HG02970 (cell line): ENCODE results near the gene ISCA1.

Experiments
- ATAC-seq: cut with Tn5 transposase; IDR thresholded peaks from one replicate; pipeline ENCODE4 v1.9.1; 2021; ENCODE audit warnings: mild to moderate bottlenecking, moderate library complexity, moderate number of reproducible peaks; ENCODE audit not compliant: unreplicated experiment, low FRiP score

The ISCA1 gene

DNA sequence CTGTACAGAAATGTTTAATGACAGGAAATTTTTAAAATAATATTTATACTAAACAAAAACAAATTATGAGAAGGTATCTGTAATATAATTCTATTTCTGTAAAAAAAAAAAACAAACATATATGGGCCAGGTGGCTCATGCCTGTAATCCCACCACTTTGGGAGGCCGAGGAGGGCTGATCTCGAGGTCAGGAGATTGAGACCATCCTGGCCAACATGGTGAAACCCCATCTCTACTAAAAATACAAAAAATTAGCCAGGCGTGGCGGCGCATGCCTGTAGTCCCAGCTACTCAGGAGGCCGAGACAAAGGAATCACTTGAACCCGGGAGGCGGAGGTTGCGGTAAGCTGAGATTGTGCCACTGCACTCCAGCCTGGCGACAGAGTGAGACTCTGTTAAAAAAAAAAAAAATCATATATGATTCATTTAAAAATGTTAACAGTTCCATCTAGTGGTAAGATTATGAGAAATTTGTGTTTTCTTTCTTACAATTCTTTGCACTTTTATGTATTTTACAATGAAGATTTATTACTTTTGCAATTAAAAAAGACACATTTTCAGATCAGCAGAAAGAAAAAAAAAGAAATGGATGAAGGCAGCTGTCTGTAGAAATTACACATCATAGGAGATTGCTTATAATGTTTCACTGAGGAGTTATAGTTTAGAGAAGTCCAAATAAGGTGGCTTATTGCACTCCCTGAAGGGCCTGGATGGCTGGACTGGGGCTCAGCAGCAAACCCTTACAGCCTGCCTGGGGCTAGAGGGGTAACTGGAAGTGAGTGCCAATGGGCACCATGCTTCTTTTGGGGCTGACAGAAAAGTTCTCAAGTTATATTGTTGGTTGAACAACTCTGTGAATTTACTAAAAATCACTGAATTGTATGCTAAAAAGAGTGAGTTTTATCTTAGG lies 43.2 kb downstream of the ISCA1 start:
- ATAC-seq: no peak

- no peak for ATAC-seq
Measured at GRCh38 chr9:86230858-86231257, 51.5 kb downstream of the ISCA1 start.

DNA sequence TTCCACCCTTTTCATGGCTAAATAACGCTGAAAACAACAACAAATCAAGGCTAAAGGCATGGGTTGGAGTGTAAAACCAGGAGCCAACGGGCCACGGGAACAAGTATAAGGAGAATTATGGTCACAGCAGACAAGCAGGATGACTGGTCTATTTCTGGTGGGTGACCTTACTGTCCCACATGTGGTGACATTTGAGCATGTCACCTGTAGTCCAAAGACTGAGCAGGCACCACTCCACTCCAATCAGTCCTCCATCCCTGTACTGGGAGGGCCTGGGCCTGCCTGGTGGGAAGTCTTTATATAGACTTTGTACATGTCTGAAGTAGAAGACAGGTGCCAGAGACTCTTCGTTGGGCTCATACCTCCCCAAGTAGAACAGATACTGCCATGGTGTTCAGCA lies 59.7 kb downstream of the ISCA1 start:
- ATAC-seq: no peak

DNA sequence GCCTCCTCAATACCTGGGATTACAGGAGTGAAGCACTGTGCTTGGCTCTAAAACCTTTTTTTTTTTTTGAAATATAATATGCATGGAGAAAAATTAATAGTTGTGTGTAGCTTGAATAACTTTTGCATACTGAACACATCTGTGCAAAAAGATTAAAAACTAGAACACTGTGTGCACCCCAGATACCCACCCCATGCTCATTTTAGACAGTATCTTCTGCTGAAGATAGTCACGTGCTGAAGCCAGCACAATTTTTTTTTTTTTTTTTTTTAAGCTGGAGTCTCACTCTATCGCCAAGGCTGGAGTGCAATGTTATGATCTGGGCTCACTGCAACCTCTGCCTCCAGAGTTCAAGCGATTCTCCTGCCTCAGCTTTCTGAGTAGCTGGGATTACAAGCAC lies 62.7 kb downstream of the ISCA1 start:
- no peak for ATAC-seq

- ATAC-seq: no peak
Measured at GRCh38 chr9:86217076-86217755, 65.1 kb downstream of the ISCA1 start.
